D341Med (cell line): ENCODE measurements around the gene GORASP2.
"Not testable (repeated sequence)": the region's sequence is repeated elsewhere in the genome, so short reads cannot be mapped to it uniquely, and the experiment has no call there.

Experiments
- DNase-seq: peaks from one replicate; pipeline ENCODE4 v3.0.0; 2012; ENCODE audit warnings: low spot score

The GORASP2 gene

GRCh38 chr2:170928824-170929685 is at the start of gene GORASP2:
Gene GORASP2 (plus strand): TSS chr2:170929253. CDS start chr2:170929341, 88 bp downstream.
- peak; percentile 96 for DNase-seq

- no peak for DNase-seq
Observed at GRCh38 chr2:170881840-170882239, 47.2 kb upstream of the GORASP2 start.

GRCh38 chr2:170882758-170883157 is 46.3 kb upstream of the GORASP2 start:
- no peak for DNase-seq

- no peak for DNase-seq
Observed at GRCh38 chr2:170883683-170884082, 45.4 kb upstream of the GORASP2 start.

GRCh38 chr2:170885130-170885791 is 43.8 kb upstream of the GORASP2 start:
- no peak for DNase-seq

GRCh38 chr2:170886386-170886785 is 42.7 kb upstream of the GORASP2 start:
- no peak for DNase-seq

GRCh38 chr2:170887496-170887895 is 41.6 kb upstream of the GORASP2 start:
- no peak for DNase-seq

GRCh38 chr2:170887896-170888295 is 41.2 kb upstream of the GORASP2 start:
- DNase-seq: no peak

- no peak for DNase-seq
Observed at GRCh38 chr2:170891893-170892292, 37.2 kb upstream of the GORASP2 start.

GRCh38 chr2:170892391-170892951 is 36.6 kb upstream of the GORASP2 start:
- DNase-seq: no peak

GRCh38 chr2:170895023-170895757 is 33.9 kb upstream of the GORASP2 start:
- no peak for DNase-seq

GRCh38 chr2:170896622-170897021 is 32.4 kb upstream of the GORASP2 start:
- DNase-seq: no peak

GRCh38 chr2:170897108-170897507 is 31.9 kb upstream of the GORASP2 start:
- DNase-seq: no peak

- no peak for DNase-seq
Observed at GRCh38 chr2:170905864-170906263, 23.2 kb upstream of the GORASP2 start.

GRCh38 chr2:170911314-170911889 is 17.7 kb upstream of the GORASP2 start:
- DNase-seq: no peak

- not testable (repeated sequence) for DNase-seq
Observed at GRCh38 chr2:170914994-170915666, 13.9 kb upstream of the GORASP2 start.

GRCh38 chr2:170917219-170917913 is 11.7 kb upstream of the GORASP2 start:
- no peak for DNase-seq

- no peak for DNase-seq
Observed at GRCh38 chr2:170917957-170918356, 11.1 kb upstream of the GORASP2 start.

- DNase-seq: not testable (repeated sequence)
Observed at GRCh38 chr2:170921873-170922272, 7.2 kb upstream of the GORASP2 start.

GRCh38 chr2:170922634-170923494 is 6.2 kb upstream of the GORASP2 start:
- no peak for DNase-seq
